ENCODE results near the gene LMOD1. TPM values are rescaled to one million over a fixed set of nuclear protein-coding genes. Genes with fewer than 3 reads are reported as not detected.
A peak's percentile ranks its signal among the peaks of the same experiment; 100 is the strongest.

Gene LMOD1
- polyA plus RNA-seq, 1 experiment, result 41.1 TPM

DNA sequence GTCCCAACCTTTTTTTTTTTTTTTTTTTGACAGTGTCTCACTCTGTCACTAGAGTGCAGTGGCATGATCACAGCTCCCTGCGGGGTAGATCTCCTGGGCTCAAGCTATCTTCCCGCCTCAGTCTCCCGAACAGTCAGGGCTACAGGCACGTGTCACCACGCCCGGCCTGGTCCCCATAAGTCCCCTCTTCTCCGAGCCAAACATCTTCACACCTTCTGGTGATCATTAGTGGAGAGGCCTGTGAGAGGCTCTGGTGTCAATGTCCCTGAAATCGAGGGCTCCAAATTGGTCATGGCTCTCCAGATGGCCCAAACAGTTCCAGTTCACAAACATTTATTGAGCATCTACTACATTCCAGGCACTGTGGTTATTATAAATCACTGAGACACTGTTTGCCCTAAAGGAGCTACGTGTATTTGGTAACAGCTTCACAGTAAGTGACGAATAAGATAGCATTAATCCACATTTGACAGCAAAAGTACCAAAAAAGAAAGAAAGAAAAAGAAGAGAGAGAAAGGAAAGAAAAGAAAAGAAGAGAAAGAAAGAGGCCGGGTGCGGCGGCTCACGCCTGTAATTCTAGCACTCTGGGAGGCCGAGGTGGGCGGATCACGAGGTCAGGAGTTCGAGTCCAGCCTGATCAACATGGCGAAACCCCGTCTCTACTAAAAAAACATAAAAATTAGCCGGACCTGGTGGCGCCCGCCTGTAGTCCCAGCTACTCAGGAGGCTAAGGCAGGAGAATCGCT, 8.1 kb upstream of the LMOD1 start:
- Histone ChIP-seq H3K4me3 (ENCODE audit: low read depth, low read length) (peak overlapping the region; percentile 98), H3K9me3 (ENCODE audit: control insufficient read depth, insufficient read depth, low read length) (no peaks in the 10 kb centered on the region; the same call in 1 of the 2 replicates), H3K27ac (ENCODE audit: low read depth, low read length) (peak overlapping the region; percentile 80), H3K27me3 (ENCODE audit: control insufficient read depth, insufficient read depth, low read length) (no peaks in the 10 kb centered on the region)
- no peak for DNase-seq (ENCODE audit: low read depth, low spot score)
- POLR2A ChIA-PET, result interaction anchor here (0.6 to 2.5 kb wide), 10 partner anchors 8 to 441 kb away, joined by 3 to 14 read pairs (median 4); partner anchors contain the start of gene LMOD1
- CTCF ChIA-PET, result interaction anchor here (0.7 to 2.4 kb wide), 4 partner anchors 9 to 76 kb away, joined by 3 to 19 read pairs (median 4); no protein-coding TSS in a partner anchor
- no peak for TF ChIP-seq CTCF (IDR thresholded peaks at IDR 0.05; ENCODE audit: low read depth, low read length)

- Histone ChIP-seq H3K27ac (ENCODE audit: low read depth, low read length) (no peak overlapping the region), H3K4me3 (ENCODE audit: low read depth, low read length) (no peak overlapping the region), H3K27me3 (ENCODE audit: control insufficient read depth, insufficient read depth, low read length) (no peaks in the 10 kb centered on the region), H3K9me3 (ENCODE audit: control insufficient read depth, insufficient read depth, low read length) (no peaks in the 10 kb centered on the region)
- ChIA-PET CTCF (interaction anchor here (1.3 to 3.4 kb wide), 2 partner anchors 23 to 54 kb away, joined by 4 to 22 read pairs; no protein-coding TSS in a partner anchor), POLR2A (interaction anchor here (0.6 kb wide), 1 partner anchor 58 kb away, joined by 3 read pairs; no protein-coding TSS in a partner anchor)
- no peak for DNase-seq (ENCODE audit: low read depth, low spot score)
- no peak for TF ChIP-seq CTCF (IDR thresholded peaks at IDR 0.05; ENCODE audit: low read depth, low read length)
Observed at GRCh38 chr1:201949491-201949890, 3.1 kb upstream of the LMOD1 start.

- ChIA-PET POLR2A (no interaction called here), CTCF (no interaction called here)
- no peak overlapping the region for H3K4me3 ChIP-seq (ENCODE audit: low read depth, low read length)
- no peaks in the 10 kb centered on the region for H3K27me3 ChIP-seq (ENCODE audit: control insufficient read depth, insufficient read depth, low read length)
- no peak for DNase-seq (ENCODE audit: low read depth, low spot score)
- H3K27ac ChIP-seq (ENCODE audit: low read depth, low read length), result peak overlapping the region; percentile 99
- H3K9me3 ChIP-seq (ENCODE audit: control insufficient read depth, insufficient read depth, low read length), result no peaks in the 10 kb centered on the region
- peak; percentile 9; the same call in 1 of the 2 replicates for TF ChIP-seq CTCF (IDR thresholded peaks at IDR 0.05; ENCODE audit: low read depth, low read length)
Observed at GRCh38 chr1:201947697-201948008, 1.3 kb upstream of the LMOD1 start.

GRCh38 chr1:201945863-201946223, 505 bp downstream of the LMOD1 start:
- Histone ChIP-seq H3K27me3 (ENCODE audit: control insufficient read depth, insufficient read depth, low read length) (no peaks in the 10 kb centered on the region), H3K4me3 (ENCODE audit: low read depth, low read length) (peak overlapping the region; percentile 98), H3K9me3 (ENCODE audit: control insufficient read depth, insufficient read depth, low read length) (no peaks in the 10 kb centered on the region), H3K27ac (ENCODE audit: low read depth, low read length) (peak overlapping the region; percentile 65)
- TF ChIP-seq CTCF (IDR thresholded peaks at IDR 0.05; ENCODE audit: low read depth, low read length), result no peak
- DNase-seq (ENCODE audit: low read depth, low spot score), result no peak
- CTCF ChIA-PET, result interaction anchor here (0.6 to 7.0 kb wide), 13 partner anchors 9 to 54 kb away, joined by 3 to 90 read pairs (median 4); no protein-coding TSS in a partner anchor
- POLR2A ChIA-PET, result interaction anchor here (0.5 to 2.6 kb wide), 18 partner anchors 8 to 68 kb away, joined by 3 to 24 read pairs (median 4); partner anchors contain the start of genes SHISA4 and TIMM17A

GRCh38 chr1:201945157-201945556, 1.2 kb downstream of the LMOD1 start:
- peak; percentile 65 for TF ChIP-seq CTCF (IDR thresholded peaks at IDR 0.05; ENCODE audit: low read depth, low read length)
- H3K9me3 ChIP-seq (ENCODE audit: control insufficient read depth, insufficient read depth, low read length), result no peaks in the 10 kb centered on the region
- CTCF ChIA-PET, result interaction anchor here (0.6 to 7.0 kb wide), 13 partner anchors 9 to 55 kb away, joined by 3 to 90 read pairs (median 4); no protein-coding TSS in a partner anchor
- peak overlapping the region; percentile 1 for H3K27ac ChIP-seq (ENCODE audit: low read depth, low read length)
- peak overlapping the region; percentile 98 for H3K4me3 ChIP-seq (ENCODE audit: low read depth, low read length)
- POLR2A ChIA-PET, result interaction anchor here (0.6 to 2.6 kb wide), 7 partner anchors 14 to 49 kb away, joined by 3 to 24 read pairs (median 5); no protein-coding TSS in a partner anchor
- no peak for DNase-seq (ENCODE audit: low read depth, low spot score)
- no peaks in the 10 kb centered on the region for H3K27me3 ChIP-seq (ENCODE audit: control insufficient read depth, insufficient read depth, low read length)

Data from AG04450 (cell line).